Measurements from ENCODE around the gene WDR33.

WDR33 gene

DNA sequence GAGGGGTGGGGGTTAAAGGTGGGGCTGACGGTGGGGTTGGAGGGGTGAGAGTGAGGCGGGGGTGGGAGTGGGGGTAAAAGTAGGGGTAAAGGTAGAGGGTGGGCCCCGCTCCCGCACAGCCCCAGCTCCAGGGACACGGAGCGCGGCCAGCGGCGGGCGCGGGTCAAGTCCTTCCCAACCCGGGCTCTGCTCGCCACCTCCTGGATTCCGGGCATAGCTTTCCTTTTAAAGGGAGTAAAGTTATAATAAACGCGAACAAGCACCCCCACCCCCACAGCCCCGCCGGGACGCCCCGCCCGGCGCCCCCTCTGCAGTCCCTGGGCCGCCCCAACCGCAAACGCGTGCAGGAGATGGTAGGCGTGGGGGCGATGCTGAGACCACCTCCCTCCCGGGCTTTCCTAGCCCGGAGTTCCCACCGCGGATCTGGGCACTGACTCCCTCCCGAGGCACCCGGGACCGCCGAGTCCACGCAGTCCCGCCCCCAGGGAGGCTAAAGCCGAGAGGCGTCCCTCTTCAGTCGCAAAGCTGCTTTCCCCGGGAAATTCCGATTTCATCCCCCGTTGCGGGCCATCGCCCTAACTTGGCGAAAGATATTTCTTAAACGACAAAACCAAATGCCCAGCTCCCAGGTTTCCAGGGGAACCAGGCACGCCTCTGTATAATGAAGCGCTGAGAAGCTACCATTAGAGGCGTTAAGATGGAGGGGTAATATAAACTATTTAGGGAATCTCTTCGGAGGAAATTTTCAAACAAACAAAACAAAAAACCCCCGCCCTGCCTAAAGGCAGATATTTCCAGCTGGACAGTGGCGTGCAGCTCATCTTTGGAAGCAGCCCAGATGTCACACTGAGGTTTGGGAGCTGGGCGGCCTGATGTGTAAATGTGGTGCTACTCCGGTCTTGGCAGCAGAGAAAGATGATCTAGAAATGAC lies 135.4 kb downstream of the WDR33 start, which contains the start of gene LIMS2:
LIMS2 (minus strand) TSS at position 200 of the 931 bp plus-strand sequence. CDS start 506 bp downstream, outside the sequence.
- DNase-seq, result peak; percentile 60

DNA sequence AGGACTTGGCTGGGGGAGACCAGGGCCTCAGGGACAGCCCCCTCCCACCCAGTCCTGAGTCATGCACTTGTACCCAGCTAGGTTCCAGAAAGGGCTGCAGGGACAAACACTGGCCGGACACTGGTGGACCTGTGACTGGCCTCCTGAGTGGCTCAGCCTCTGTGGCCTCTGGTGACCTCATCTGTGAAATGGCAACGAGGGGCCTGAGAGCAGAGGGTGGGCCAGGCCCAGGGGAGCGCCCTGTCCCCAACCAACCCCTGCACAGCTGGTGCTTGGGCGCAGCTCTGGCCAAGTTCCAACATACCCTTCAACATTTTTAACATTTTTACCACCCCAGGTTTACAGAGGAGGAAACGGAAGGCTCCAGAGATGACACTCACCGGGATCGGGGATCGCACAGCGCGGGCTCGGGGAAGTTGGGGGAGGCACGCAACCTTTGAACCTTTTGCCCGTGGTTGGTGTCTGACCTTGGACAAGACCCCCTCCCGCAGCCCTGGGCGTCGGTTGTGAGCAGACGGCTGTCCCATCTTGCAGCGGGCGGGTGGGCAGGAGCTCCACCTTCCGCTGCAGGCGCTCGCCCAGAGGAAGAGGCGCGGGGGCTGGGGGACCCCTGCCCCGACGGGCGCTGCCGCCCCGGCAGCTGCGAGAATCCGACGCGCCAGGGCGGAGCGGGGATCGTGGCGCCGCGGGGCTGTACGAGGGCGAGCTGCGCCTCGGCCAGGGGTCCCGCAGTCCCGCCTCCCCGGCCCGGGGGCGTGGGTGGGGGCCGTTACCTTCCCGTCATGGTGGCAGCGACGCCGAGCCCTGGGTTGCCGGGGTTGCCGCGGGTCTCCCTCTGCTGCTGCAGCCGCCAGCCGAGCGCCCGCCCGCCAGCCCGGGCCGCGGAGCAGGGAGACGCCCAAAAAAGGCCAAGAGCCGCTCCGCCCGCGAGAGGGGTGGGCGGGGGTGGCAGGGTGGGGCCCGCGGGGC lies 136.4 kb downstream of the WDR33 start:
- TF ChIP-seq, protein P1, sequence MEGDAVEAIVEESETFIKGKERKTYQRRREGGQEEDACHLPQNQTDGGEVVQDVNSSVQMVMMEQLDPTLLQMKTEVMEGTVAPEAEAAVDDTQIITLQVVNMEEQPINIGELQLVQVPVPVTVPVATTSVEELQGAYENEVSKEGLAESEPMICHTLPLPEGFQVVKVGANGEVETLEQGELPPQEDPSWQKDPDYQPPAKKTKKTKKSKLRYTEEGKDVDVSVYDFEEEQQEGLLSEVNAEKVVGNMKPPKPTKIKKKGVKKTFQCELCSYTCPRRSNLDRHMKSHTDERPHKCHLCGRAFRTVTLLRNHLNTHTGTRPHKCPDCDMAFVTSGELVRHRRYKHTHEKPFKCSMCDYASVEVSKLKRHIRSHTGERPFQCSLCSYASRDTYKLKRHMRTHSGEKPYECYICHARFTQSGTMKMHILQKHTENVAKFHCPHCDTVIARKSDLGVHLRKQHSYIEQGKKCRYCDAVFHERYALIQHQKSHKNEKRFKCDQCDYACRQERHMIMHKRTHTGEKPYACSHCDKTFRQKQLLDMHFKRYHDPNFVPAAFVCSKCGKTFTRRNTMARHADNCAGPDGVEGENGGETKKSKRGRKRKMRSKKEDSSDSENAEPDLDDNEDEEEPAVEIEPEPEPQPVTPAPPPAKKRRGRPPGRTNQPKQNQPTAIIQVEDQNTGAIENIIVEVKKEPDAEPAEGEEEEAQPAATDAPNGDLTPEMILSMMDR (IDR thresholded peaks at IDR 0.05), result no peak
- H3K4me1 Mint-ChIP-seq, result peaks cover 13% of the 10 kb centered on the region
- H3K9me3 Mint-ChIP-seq, result no peaks in the 10 kb centered on the region
- H3K4me3 Mint-ChIP-seq, result peak overlapping the region; percentile 83
- no peaks in the 10 kb centered on the region for H3K36me3 Mint-ChIP-seq (ENCODE audit: low read depth)
- no peak overlapping the region for H3K27ac Mint-ChIP-seq
- H3K27me3 Mint-ChIP-seq (ENCODE audit: low read depth, poor library complexity), result peaks cover 87% of the 10 kb centered on the region
- peak; percentile 62 for DNase-seq

More for the DNA sequence above, 135.4 kb downstream of the WDR33 start, which contains the start of gene LIMS2:
- TF ChIP-seq, protein P1 (IDR thresholded peaks at IDR 0.05), result no peak
- peaks cover 13% of the 10 kb centered on the region for H3K4me1 Mint-ChIP-seq
- H3K27me3 Mint-ChIP-seq (ENCODE audit: low read depth, poor library complexity), result peaks cover 83% of the 10 kb centered on the region
- H3K27ac Mint-ChIP-seq, result no peak within 1 kb of the TSS
- peak within 1 kb of the TSS; percentile 83 for H3K4me3 Mint-ChIP-seq
- no peaks in the 10 kb centered on the region for H3K36me3 Mint-ChIP-seq (ENCODE audit: low read depth)
- no peaks in the 10 kb centered on the region for H3K9me3 Mint-ChIP-seq

DNA sequence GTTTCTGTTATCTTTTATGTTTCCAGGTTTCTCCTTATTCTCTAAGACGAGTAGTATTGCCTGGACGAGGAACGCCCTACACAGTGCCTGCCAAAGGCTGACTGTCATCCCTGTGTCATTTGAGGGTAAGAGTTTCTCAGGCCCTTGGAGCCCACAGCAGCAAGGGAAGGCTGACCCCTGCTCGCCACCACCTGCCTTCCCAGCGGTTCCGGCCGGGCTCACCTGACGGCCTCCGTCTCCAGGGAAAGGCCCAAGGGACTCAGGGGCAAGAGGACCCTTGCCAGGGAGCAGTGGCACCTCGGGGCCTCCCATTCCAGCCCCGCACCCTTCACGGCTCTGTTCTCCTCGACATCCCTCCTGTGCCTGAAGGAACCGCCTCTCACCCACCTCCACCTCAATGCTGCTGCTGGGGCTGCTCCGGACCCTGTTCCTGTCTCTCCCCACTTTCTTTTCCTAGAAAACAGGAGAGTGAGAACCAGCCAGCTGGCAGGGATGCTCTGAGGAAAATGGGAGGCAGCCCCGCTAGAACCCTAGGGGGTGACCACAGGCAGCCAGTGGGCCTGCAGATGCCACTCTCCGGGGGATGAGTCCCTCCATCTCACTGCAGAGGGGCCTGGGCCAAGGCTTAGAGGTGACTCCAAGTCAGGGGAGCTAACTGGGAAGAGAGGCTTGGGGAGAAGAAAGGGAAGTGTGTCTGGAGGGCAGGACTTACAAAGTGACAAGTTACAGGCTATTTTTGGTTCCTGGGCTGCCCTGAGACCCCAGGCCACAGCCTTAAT lies 137.5 kb downstream of the WDR33 start:
- H3K27ac Mint-ChIP-seq, result no peak overlapping the region
- TF ChIP-seq, protein P1 (IDR thresholded peaks at IDR 0.05), result no peak
- H3K4me3 Mint-ChIP-seq, result peak overlapping the region; percentile 49
- peaks cover 94% of the 10 kb centered on the region for H3K27me3 Mint-ChIP-seq (ENCODE audit: low read depth, poor library complexity)
- H3K4me1 Mint-ChIP-seq, result peaks cover 13% of the 10 kb centered on the region
- H3K36me3 Mint-ChIP-seq (ENCODE audit: low read depth), result no peaks in the 10 kb centered on the region
- DNase-seq, result no peak
- no peaks in the 10 kb centered on the region for H3K9me3 Mint-ChIP-seq

DNA sequence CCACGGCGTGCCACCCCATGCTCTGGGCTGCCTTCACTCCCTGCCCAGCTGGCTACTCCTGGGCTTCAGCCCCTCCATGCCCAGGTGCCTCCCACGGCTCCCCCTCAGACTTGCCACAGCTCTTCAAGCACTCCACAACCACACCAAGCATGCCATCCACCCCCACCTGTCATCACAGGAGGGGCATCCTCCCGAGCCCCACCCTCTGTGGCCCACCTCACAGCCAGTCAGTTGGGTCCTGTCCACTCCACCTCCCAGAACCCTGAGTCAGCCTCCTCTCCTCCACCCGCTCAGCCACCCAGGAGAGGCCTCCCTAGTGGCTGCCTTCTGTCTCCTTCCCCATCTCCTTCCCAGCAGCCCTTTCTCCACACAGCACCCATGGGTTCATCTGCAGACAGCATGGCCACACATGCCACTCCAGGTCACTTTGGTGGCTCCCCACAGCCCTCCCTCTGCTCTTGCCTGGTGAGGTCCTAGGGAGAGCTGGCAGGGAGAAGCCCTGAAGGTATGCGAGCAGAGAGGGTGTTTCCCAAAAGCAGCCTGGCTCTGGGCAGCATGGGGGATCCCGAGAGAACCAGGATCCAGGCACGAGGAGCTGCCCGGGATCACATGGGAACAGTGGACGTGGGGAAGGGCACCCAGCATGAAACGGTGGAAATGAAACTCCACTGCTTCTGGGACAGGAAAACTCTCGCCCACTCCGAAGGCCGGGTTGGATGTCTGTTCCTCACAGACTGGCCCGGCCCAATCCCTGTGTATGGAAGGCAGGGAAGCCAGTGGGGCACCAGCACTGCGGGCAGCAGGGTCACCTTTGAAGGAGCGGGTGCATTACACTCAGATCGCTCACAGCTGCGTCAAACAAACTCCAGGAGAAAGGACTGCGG lies 138.4 kb downstream of the WDR33 start:
- H3K4me3 Mint-ChIP-seq, result no peak overlapping the region
- TF ChIP-seq, protein P1 (IDR thresholded peaks at IDR 0.05), result no peak
- H3K4me1 Mint-ChIP-seq, result peaks cover 13% of the 10 kb centered on the region

More for the DNA sequence above, 138.4 kb downstream of the WDR33 start:
- Mint-ChIP-seq H3K9me3 (peaks cover 3% of the 10 kb centered on the region), H3K27ac (no peak overlapping the region), H3K36me3 (ENCODE audit: low read depth) (no peaks in the 10 kb centered on the region), H3K27me3 (ENCODE audit: low read depth, poor library complexity) (peaks cover 92% of the 10 kb centered on the region)
- no peak for DNase-seq

All from nephron progenitor cell (in vitro differentiated cells).